ENCODE data around the gene EVL. TPM values are rescaled to one million over a fixed set of nuclear protein-coding genes. Genes with fewer than 3 reads are reported as not detected.

EVL gene
- total RNA-seq, 2 experiments from 2014 or later, result 206 to 298 TPM

DNA sequence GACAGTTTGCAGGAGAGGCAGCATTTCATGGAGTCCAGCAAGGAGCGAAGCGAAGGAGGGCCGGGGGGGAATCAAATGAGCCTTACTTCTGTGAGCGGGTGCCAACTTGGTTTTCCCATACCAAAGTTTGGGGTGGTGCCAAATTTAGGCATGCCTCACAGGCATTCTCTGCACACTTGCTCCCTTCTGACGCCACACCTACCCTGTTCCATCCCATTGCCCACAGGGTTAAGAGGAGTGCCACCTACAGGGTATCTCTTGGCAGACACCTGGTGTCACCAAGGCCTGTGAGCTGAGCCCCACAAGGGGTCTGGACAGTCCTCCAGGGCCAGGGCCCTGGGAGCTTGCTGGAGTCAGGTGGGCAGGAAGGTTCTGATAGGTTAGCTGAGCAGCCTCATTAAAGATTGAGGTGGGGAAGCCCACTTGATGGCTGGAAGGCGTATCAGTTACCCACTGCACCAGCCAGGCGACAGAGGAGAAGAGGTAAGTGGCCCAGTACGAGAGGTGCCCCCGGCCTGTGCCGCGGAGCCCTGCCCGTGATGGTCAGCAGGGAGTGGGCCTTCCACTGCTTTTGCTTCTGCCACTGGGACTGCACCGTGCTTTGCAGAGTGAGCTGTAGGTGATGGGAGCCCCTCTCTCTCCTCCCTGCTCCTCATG, 49.0 kb downstream of the EVL start:
- Histone ChIP-seq H3K27ac (ENCODE audit: low read depth, low read length, poor library complexity, severe bottlenecking) (no peak overlapping the region), H3K4me2 (ENCODE audit: low read length) (no peak overlapping the region), H3K36me3 (ENCODE audit: insufficient read depth, low read length) (peaks cover 57% of the 10 kb centered on the region), H3K79me2 (ENCODE audit: insufficient read depth, low read depth, low read length) (no peaks in the 10 kb centered on the region), H2AFZ (ENCODE audit: low read length) (no peak overlapping the region), H3K9me2 (ENCODE audit: insufficient read depth, low read length) (no peaks in the 10 kb centered on the region), H3K4me1 (ENCODE audit: insufficient read depth, low read length, poor library complexity, severe bottlenecking) (peaks cover 14% of the 10 kb centered on the region), H4K20me1 (ENCODE audit: insufficient read depth, low read length) (no peaks in the 10 kb centered on the region), H3K4me3 (ENCODE audit: low read depth, low read length, poor library complexity, severe bottlenecking) (no peak overlapping the region), H3K9me3 (ENCODE audit: low read length) (no peaks in the 10 kb centered on the region)
- CTCF ChIA-PET (ENCODE audit: unreplicated experiment), result no interaction called here
- no peak for DNase-seq (ENCODE audit: low spot score)
- POLR2A ChIA-PET, result no interaction called here
- TF ChIP-seq, protein P1, sequence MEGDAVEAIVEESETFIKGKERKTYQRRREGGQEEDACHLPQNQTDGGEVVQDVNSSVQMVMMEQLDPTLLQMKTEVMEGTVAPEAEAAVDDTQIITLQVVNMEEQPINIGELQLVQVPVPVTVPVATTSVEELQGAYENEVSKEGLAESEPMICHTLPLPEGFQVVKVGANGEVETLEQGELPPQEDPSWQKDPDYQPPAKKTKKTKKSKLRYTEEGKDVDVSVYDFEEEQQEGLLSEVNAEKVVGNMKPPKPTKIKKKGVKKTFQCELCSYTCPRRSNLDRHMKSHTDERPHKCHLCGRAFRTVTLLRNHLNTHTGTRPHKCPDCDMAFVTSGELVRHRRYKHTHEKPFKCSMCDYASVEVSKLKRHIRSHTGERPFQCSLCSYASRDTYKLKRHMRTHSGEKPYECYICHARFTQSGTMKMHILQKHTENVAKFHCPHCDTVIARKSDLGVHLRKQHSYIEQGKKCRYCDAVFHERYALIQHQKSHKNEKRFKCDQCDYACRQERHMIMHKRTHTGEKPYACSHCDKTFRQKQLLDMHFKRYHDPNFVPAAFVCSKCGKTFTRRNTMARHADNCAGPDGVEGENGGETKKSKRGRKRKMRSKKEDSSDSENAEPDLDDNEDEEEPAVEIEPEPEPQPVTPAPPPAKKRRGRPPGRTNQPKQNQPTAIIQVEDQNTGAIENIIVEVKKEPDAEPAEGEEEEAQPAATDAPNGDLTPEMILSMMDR (conservative IDR thresholded peaks at IDR 0.05; ENCODE audit: low read length), result no peak
- TF ChIP-seq EZH2phosphoT487 (IDR thresholded peaks at IDR 0.05; ENCODE audit: borderline replicate concordance, low read depth, low read length), result no peak
- BruUV-seq (replicated peaks), result no TSS peak
- intact Hi-C loops (cut with micrococcal nuclease; ENCODE audit: unreplicated experiment), result no loop called here

DNA sequence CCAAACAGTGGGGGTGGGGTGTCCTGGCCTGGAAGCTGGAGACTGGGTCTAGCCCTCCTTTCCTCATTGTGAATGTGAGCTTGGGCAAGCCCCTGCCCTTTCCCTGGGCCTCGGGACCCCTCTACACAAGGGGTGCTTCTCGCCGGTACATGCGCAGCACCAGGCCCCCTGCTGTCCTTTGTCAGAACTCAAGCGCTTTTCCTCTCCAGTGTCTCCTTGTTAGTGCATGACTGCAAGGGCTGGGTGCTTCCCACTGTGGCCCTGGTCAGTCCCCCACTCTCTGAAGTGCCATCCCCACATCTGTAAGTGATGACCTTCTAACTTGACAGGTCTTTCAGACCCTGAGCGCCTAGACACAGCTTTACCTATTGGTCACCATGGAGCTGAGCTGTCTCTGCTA, 50.0 kb downstream of the EVL start:
- no peak overlapping the region for H3K4me2 ChIP-seq (ENCODE audit: low read length)
- ChIA-PET POLR2A (no interaction called here), CTCF (ENCODE audit: unreplicated experiment) (no interaction called here)
- peaks cover 51% of the 10 kb centered on the region; the same call in 1 of the 2 replicates for H3K36me3 ChIP-seq (ENCODE audit: insufficient read depth, low read length)
- no peak overlapping the region for H3K27ac ChIP-seq (ENCODE audit: low read depth, low read length, poor library complexity, severe bottlenecking)
- TF ChIP-seq, protein P1 (conservative IDR thresholded peaks at IDR 0.05; ENCODE audit: low read length), result no peak
- no peak for TF ChIP-seq EZH2phosphoT487 (IDR thresholded peaks at IDR 0.05; ENCODE audit: borderline replicate concordance, low read depth, low read length)
- no TSS peak for BruUV-seq (replicated peaks)
- intact Hi-C loops (cut with micrococcal nuclease; ENCODE audit: unreplicated experiment), result no loop called here
- H3K79me2 ChIP-seq (ENCODE audit: insufficient read depth, low read depth, low read length), result no peaks in the 10 kb centered on the region
- H3K9me2 ChIP-seq (ENCODE audit: insufficient read depth, low read length), result no peaks in the 10 kb centered on the region
- H3K4me3 ChIP-seq (ENCODE audit: low read depth, low read length, poor library complexity, severe bottlenecking), result no peak overlapping the region
- DNase-seq (ENCODE audit: low spot score), result no peak
- H2AFZ ChIP-seq (ENCODE audit: low read length), result no peak overlapping the region
- peaks cover 14% of the 10 kb centered on the region for H3K4me1 ChIP-seq (ENCODE audit: insufficient read depth, low read length, poor library complexity, severe bottlenecking)
- H4K20me1 ChIP-seq (ENCODE audit: insufficient read depth, low read length), result no peaks in the 10 kb centered on the region
- H3K9me3 ChIP-seq (ENCODE audit: low read length), result no peaks in the 10 kb centered on the region

DNA sequence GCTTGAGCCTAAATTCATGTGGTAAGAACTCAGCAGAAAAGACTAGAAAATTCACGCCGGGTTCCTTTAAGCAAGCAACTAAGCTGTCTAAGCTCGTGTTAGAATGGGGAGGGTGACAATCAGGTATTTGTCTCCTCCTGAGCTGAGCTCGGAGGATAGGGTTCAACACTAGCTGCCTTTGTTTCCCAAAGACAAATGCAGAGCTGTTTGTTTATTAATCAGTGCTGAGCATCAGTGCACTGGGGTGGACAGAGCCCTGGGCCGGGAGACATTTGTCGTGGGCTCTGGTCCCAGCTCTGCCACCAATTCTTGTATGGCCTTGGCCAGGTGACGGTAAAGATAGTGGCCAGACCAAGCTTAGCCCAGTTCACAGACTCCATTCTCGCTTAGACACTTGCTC, 50.5 kb downstream of the EVL start:
- H3K79me2 ChIP-seq (ENCODE audit: insufficient read depth, low read depth, low read length), result no peaks in the 10 kb centered on the region

More for the DNA sequence above, 50.5 kb downstream of the EVL start:
- Histone ChIP-seq H4K20me1 (ENCODE audit: insufficient read depth, low read length) (no peaks in the 10 kb centered on the region), H2AFZ (ENCODE audit: low read length) (no peak overlapping the region), H3K4me1 (ENCODE audit: insufficient read depth, low read length, poor library complexity, severe bottlenecking) (peaks cover 14% of the 10 kb centered on the region), H3K4me3 (ENCODE audit: low read depth, low read length, poor library complexity, severe bottlenecking) (no peak overlapping the region), H3K9me2 (ENCODE audit: insufficient read depth, low read length) (no peaks in the 10 kb centered on the region), H3K27ac (ENCODE audit: low read depth, low read length, poor library complexity, severe bottlenecking) (no peak overlapping the region), H3K9me3 (ENCODE audit: low read length) (no peaks in the 10 kb centered on the region), H3K36me3 (ENCODE audit: insufficient read depth, low read length) (peaks cover 46% of the 10 kb centered on the region; the same call in 1 of the 2 replicates), H3K4me2 (ENCODE audit: low read length) (no peak overlapping the region)
- ChIA-PET POLR2A (interaction anchor here (0.7 kb wide), 1 partner anchor 1411 kb away, joined by 4 read pairs; no protein-coding TSS in a partner anchor), CTCF (ENCODE audit: unreplicated experiment) (no interaction called here)
- TF ChIP-seq, protein P1 (conservative IDR thresholded peaks at IDR 0.05; ENCODE audit: low read length), result no peak
- no peak for TF ChIP-seq EZH2phosphoT487 (IDR thresholded peaks at IDR 0.05; ENCODE audit: borderline replicate concordance, low read depth, low read length)
- intact Hi-C loops (cut with micrococcal nuclease; ENCODE audit: unreplicated experiment), result no loop called here
- no TSS peak for BruUV-seq (replicated peaks)
- DNase-seq (ENCODE audit: low spot score), result no peak
